CD4-positive, alpha-beta memory T cell (primary cell): Measurements from ENCODE around the gene SCGB1D2. TPM values are rescaled to one million over a fixed set of nuclear protein-coding genes. Genes with fewer than 3 reads are reported as not detected.

Experiments
- CTCF ChIA-PET: fragments of 350-600 bp; sonication (Branson Sonifier 250); formaldehyde crosslinking; loops from one replicate; lab custom pipeline; 2021; ENCODE audit warnings: inconsistent platforms; ENCODE audit not compliant: partially characterized antibody; lab: Charles Lee
- POLR2A ChIA-PET: fragments of 350-600 bp; sonication (Branson Sonifier 250); formaldehyde crosslinking; loops from one replicate; lab custom pipeline; 2021; ENCODE audit not compliant: partially characterized antibody; lab: Charles Lee
- DNase-seq, 5 donors: peaks; one replicate each; pipeline versions ENCODE4 v3.0.0 to v3.0.0-alpha.2; 2020 to 2022; ENCODE audit warnings: mixed read lengths in 1 of 5
- H3K27ac ChIP-seq: one replicate; pipeline ENCODE4 v1.7.0; 2013; ENCODE audit warnings: low read depth, low read length
- H3K27me3 ChIP-seq: 2 replicates; pipeline ENCODE4 v1.7.0; 2013; ENCODE audit warnings: mild to moderate bottlenecking, low read length, moderate library complexity; ENCODE audit not compliant: insufficient read depth
- H3K36me3 ChIP-seq: 2 replicates; pipeline ENCODE4 v1.7.0; 2013; ENCODE audit warnings: mild to moderate bottlenecking, low read length, moderate library complexity; ENCODE audit not compliant: insufficient read depth
- H3K4me1 ChIP-seq: 2 replicates; pipeline ENCODE4 v1.7.0; 2013; ENCODE audit warnings: mild to moderate bottlenecking, low read length, moderate library complexity; ENCODE audit not compliant: insufficient read depth
- H3K4me3 ChIP-seq, 2 donors: one replicate each; pipeline ENCODE4 v1.7.0; 2013; ENCODE audit warnings: low read length in 2 of 2, mild to moderate bottlenecking in 1 of 2
- H3K9me3 ChIP-seq, 2 donors: one replicate each; pipeline ENCODE4 v1.7.0; 2013; ENCODE audit warnings: low read length in 2 of 2, control low read depth in 1 of 2; ENCODE audit not compliant: control insufficient read depth in 1 of 2
- H3K27ac Mint-ChIP-seq, 7 donors: one replicate each; pipeline ENCODE4 v1.8.0; 2020 to 2021; ENCODE audit warnings: mixed read lengths in 7 of 7, mild to moderate bottlenecking in 6 of 7, inconsistent platforms in 3 of 7, moderate library complexity in 3 of 7
- H3K27me3 Mint-ChIP-seq, 2 donors: one replicate each; pipeline ENCODE4 v1.8.0; 2020 to 2021; ENCODE audit warnings: mixed read lengths in 2 of 2
- H3K36me3 Mint-ChIP-seq, 2 donors: one replicate each; pipeline ENCODE4 v1.8.0; 2020 to 2021; ENCODE audit warnings: mixed read lengths in 2 of 2, inconsistent platforms in 1 of 2, mild to moderate bottlenecking in 1 of 2
- H3K4me1 Mint-ChIP-seq, 4 donors: one replicate each; pipeline ENCODE4 v1.8.0; 2020 to 2021; ENCODE audit warnings: mixed read lengths in 4 of 4, mild to moderate bottlenecking in 1 of 4
- H3K4me3 Mint-ChIP-seq, 8 donors: one replicate each; pipeline ENCODE4 v1.8.0; 2020 to 2021; ENCODE audit warnings: mixed read lengths in 8 of 8, mild to moderate bottlenecking in 7 of 8, moderate library complexity in 6 of 8, inconsistent platforms in 3 of 8
- H3K9me3 Mint-ChIP-seq, 8 donors: one replicate each; pipeline ENCODE4 v1.8.0; 2020 to 2021; ENCODE audit warnings: mixed read lengths in 8 of 8, mild to moderate bottlenecking in 5 of 8, inconsistent platforms in 3 of 8, moderate library complexity in 1 of 8
- intact Hi-C: fragments of 100-400 bp; cut with micrococcal nuclease; formaldehyde crosslinking; loops from one replicate; pipeline ENCODE4 v1.15.1; 2023
- polyA plus RNA-seq, 2 donors: library from polyadenylated mRNA; unstranded; fragments of 300-500 nt; fragmentation: Illumina TruSeq; gene quantifications; one replicate each; pipeline ENCODE4 v1.2.3, GENCODE V29; 2021
- total RNA-seq, 2 experiments: library from RNA; stranded (reverse); gene quantifications; one replicate each; pipeline ENCODE4 v1.2.3, GENCODE V29; 2021

The SCGB1D2 gene
- total and polyA plus RNA-seq, 4 experiments from 2014 or later = not detected

DNA sequence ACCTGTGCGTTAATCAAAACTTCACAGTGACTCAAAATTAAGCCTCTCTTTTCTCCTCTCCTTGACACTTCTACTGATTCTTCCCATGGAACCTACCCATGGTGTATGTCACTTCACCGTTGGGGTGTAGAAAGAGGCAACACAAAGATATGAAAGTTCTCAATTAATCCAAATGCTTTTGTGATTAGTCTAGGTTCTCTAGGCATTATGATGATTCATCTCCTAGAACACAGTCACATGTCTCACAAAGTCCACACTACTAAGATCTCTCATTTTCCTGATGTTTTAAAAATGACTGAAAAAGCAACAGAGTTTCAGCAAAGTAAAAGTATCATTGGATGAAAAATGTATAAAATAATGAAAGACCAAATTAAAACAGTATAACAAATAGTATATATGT is 14.2 kb downstream of the SCGB1D2 start:
- ChIA-PET POLR2A (no interaction called here), CTCF (no interaction called here)
- no peaks in the 10 kb centered on the region for H3K4me1 Mint-ChIP-seq
- H3K4me3 Mint-ChIP-seq = no peak overlapping the region
- H3K4me1 ChIP-seq = no peaks in the 10 kb centered on the region
- H3K27me3 ChIP-seq = no peaks in the 10 kb centered on the region
- H3K36me3 Mint-ChIP-seq = peaks cover 5 to 11% of the 10 kb centered on the region in 2 donors
- peaks cover 6 to 13% of the 10 kb centered on the region in 2 donors for H3K27me3 Mint-ChIP-seq
- peaks cover 5 to 8% of the 10 kb centered on the region in 2 donors for H3K9me3 ChIP-seq
- DNase-seq = no peak
- no peaks in the 10 kb centered on the region for H3K36me3 ChIP-seq
- no peak overlapping the region for H3K27ac Mint-ChIP-seq
- peaks cover 0 to 47% (median 35%) of the 10 kb centered on the region in 8 donors for H3K9me3 Mint-ChIP-seq
- intact Hi-C loops = no loop called here
- no peak overlapping the region for H3K27ac ChIP-seq
- no peak overlapping the region for H3K4me3 ChIP-seq

DNA sequence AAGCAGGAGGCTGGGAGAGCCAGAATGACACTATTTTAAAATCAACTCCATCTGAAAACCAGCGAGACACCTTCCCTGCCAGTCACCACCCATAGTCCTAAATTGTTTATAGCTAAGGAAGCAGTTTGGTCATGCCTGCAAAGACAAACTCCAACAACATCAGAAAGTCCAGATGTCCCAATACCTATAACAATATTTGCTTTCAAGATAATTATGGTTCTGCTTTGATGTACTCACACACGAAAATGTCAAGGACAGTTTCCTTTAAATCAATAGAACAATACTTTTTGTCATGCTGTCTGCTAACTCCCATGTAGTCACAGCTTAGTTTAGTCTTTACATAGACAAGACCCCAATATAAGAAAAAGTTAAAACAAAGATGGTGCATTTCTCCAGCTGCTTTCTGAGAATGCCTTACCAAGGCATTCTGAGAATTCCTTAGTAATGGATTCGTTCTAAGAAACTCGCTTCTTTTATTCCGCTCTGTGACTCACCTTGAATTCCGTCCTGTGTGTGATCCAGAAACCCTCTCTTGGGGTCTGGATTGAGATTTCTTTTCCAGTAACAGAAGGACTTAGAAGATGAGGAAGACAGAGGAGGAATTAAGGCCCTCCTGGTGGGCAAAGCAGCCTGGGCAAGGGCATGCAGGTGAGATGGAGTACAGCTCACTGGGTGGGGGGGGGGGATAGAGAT is 18.4 kb downstream of the SCGB1D2 start:
- CTCF ChIA-PET = no interaction called here
- Histone ChIP-seq H3K36me3 (no peaks in the 10 kb centered on the region), H3K27me3 (no peaks in the 10 kb centered on the region), H3K27ac (no peak overlapping the region), H3K4me3 (no peak overlapping the region), H3K4me1 (no peaks in the 10 kb centered on the region), H3K9me3 (no peaks in the 10 kb centered on the region)
- no peak overlapping the region for H3K4me3 Mint-ChIP-seq
- H3K9me3 Mint-ChIP-seq = peaks cover 0 to 9% (median 4%) of the 10 kb centered on the region in 8 donors
- POLR2A ChIA-PET = no interaction called here
- H3K36me3 Mint-ChIP-seq = no peaks in the 10 kb centered on the region
- no peaks in the 10 kb centered on the region for H3K4me1 Mint-ChIP-seq
- intact Hi-C loops = no loop called here
- H3K27ac Mint-ChIP-seq = no peak overlapping the region
- no peak for DNase-seq
- H3K27me3 Mint-ChIP-seq = peaks cover 17 to 23% of the 10 kb centered on the region in 2 donors

DNA sequence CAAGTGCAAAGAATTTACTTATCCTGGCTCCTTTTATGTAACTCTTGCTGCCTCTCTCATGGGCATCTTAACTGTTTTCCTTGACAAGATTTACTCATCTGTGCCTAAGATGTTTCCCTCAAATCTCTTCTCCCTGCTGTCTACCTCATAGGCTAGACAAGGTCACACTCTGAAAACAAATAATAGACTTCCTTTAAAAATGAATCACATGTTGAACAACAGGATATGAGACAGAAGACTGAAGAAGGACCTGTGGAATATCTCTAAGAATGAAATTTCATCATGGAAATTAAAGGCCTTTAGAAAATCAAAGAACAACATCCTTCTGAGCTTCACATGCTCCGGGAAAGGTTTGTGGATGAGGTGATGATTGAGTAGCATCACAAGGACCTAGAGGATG is 22.0 kb downstream of the SCGB1D2 start:
- DNase-seq = no peak
- CTCF ChIA-PET = no interaction called here

DNA sequence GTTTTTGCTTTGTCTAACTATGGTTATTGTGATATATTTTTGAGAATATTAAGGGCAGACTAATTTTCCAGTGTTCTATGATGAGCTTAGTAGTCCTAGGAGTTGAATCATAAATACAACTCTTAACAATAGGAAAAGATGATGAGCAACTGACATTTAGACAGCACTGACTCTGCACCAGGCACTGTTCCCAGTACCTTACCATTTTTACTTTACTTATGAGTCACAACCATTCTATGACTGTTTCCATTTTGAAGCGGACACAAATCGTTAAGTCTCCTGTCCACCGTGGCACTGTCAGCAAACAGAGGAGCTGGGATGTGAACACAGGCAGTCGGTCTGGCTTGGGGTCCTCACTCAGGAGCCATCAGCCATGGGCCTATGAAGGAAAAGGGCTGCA is 24.5 kb downstream of the SCGB1D2 start:
- Mint-ChIP-seq H3K4me1 (no peaks in the 10 kb centered on the region), H3K9me3 (peaks cover 0 to 3% (median 0%) of the 10 kb centered on the region in 8 donors)

More for the DNA sequence above, 22.0 kb downstream of the SCGB1D2 start:
- POLR2A ChIA-PET = no interaction called here
- Histone ChIP-seq H3K36me3 (no peaks in the 10 kb centered on the region), H3K27ac (no peak overlapping the region), H3K4me1 (no peaks in the 10 kb centered on the region), H3K9me3 (no peaks in the 10 kb centered on the region), H3K27me3 (no peaks in the 10 kb centered on the region), H3K4me3 (no peak overlapping the region)
- Mint-ChIP-seq H3K4me3 (no peak overlapping the region), H3K36me3 (no peaks in the 10 kb centered on the region), H3K9me3 (peaks cover 0 to 3% (median 0%) of the 10 kb centered on the region in 8 donors), H3K27me3 (peaks cover 19 to 28% of the 10 kb centered on the region in 2 donors), H3K27ac (no peak overlapping the region), H3K4me1 (no peaks in the 10 kb centered on the region)
- intact Hi-C loops = no loop called here

DNA sequence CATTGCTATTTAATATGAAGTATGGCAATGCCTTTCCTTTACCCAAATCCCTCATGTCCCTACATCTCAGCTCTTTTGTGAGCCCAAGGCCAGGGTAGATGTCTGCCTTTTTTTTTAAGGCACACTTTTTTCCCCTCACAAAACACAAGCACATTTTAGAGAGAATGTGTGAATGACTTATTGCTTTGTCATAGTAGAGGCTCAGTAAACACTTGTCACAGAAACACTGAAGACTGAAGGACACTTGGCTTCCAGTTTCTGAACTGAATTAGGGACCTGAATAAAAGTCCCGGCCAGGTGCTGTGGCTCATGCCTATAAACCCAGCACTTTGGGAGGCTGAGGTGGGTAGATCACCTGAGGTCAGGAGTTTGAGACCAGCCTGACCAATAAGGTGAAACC is 25.0 kb downstream of the SCGB1D2 start:
- Histone ChIP-seq H3K4me3 (no peak overlapping the region), H3K4me1 (no peaks in the 10 kb centered on the region), H3K36me3 (no peaks in the 10 kb centered on the region), H3K27me3 (no peaks in the 10 kb centered on the region), H3K27ac (no peak overlapping the region), H3K9me3 (no peaks in the 10 kb centered on the region)
- no peak for DNase-seq
- Mint-ChIP-seq H3K9me3 (peaks cover 0 to 3% (median 0%) of the 10 kb centered on the region in 8 donors), H3K27me3 (peaks cover 21 to 22% of the 10 kb centered on the region in 2 donors), H3K4me1 (no peaks in the 10 kb centered on the region), H3K27ac (no peak overlapping the region), H3K4me3 (no peak overlapping the region), H3K36me3 (no peaks in the 10 kb centered on the region)
- ChIA-PET CTCF (no interaction called here), POLR2A (no interaction called here)
- intact Hi-C loops = no loop called here

More for the DNA sequence above, 24.5 kb downstream of the SCGB1D2 start:
- H3K9me3 ChIP-seq = no peaks in the 10 kb centered on the region
- CTCF ChIA-PET = no interaction called here
- H3K27ac ChIP-seq = no peak overlapping the region
- H3K36me3 ChIP-seq = no peaks in the 10 kb centered on the region
- no peak overlapping the region for H3K4me3 Mint-ChIP-seq
- no peaks in the 10 kb centered on the region for H3K4me1 ChIP-seq
- no peak overlapping the region for H3K4me3 ChIP-seq
- peaks cover 21 to 23% of the 10 kb centered on the region in 2 donors for H3K27me3 Mint-ChIP-seq
- no peaks in the 10 kb centered on the region for H3K36me3 Mint-ChIP-seq
- POLR2A ChIA-PET = no interaction called here
- H3K27ac Mint-ChIP-seq = no peak overlapping the region
- H3K27me3 ChIP-seq = no peaks in the 10 kb centered on the region
- no peak for DNase-seq
- intact Hi-C loops = no loop called here

DNA sequence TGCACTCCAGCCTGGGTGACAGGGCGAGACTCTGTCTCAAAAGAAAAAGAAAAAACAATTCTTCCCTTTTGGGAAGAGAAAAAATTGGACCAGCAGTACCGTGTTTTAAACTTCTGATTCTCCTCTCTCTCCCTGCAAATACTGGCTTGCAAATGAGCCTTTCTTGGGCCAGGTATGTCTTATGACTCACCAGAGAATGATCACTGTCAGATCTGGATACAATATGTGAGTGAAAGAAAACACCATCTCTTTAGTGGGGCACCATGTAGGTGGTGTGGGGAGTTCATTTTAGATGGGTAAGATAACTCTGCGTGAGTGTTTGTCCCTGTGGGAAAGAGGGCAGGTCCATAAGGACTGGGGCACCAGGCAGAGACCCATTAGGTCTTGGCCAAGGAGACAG is 25.5 kb downstream of the SCGB1D2 start:
- no peaks in the 10 kb centered on the region for H3K4me1 ChIP-seq
- DNase-seq = no peak
- intact Hi-C loops = no loop called here
- POLR2A ChIA-PET = no interaction called here
- H3K36me3 ChIP-seq = no peaks in the 10 kb centered on the region
- Mint-ChIP-seq H3K9me3 (peaks cover 0 to 3% (median 0%) of the 10 kb centered on the region in 8 donors), H3K27me3 (peaks cover 21 to 22% of the 10 kb centered on the region in 2 donors), H3K36me3 (no peaks in the 10 kb centered on the region), H3K4me3 (no peak overlapping the region), H3K4me1 (no peaks in the 10 kb centered on the region), H3K27ac (no peak overlapping the region)
- no peaks in the 10 kb centered on the region for H3K9me3 ChIP-seq
- no peak overlapping the region for H3K4me3 ChIP-seq
- H3K27me3 ChIP-seq = no peaks in the 10 kb centered on the region
- CTCF ChIA-PET = no interaction called here
- H3K27ac ChIP-seq = no peak overlapping the region

DNA sequence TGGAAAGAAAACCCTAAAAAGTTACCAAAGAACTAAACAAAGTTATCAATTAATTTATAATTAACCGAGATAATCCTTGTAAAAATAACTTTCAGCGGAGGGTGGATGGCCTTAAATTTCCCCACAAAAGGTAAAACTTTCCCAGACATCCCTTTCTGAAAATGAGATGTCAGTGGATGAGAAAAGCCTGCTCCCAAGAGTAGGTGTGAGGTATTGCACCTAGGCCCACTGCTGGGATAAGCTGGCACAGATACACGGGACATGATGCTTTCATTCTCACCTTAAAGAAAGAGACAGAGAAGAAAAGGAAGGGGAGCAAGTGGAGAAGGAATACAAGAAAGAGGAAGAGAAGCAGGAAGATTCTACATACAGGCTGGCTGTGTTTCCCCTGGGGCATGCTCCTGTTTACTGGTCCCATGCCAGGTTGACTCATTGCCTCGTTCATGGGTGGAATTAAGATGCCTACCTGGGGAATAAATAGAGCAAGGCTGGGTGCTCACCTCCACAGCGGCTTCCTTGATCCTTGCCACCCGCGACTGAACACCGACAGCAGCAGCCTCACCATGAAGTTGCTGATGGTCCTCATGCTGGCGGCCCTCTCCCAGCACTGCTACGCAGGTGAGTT is 27.7 kb downstream of the SCGB1D2 start, which contains the start of gene SCGB2A2:
TSS of gene SCGB2A2 (plus strand) at position 505 of the 625 bp plus-strand sequence. CDS start at position 564, 59 bp downstream.
- no peaks in the 10 kb centered on the region for H3K4me1 Mint-ChIP-seq
- intact Hi-C loops = no loop called here
- peak within 1 kb of the TSS in 1 of 7 donors; percentile 37 for H3K27ac Mint-ChIP-seq
- peaks cover 14 to 18% of the 10 kb centered on the region in 2 donors for H3K27me3 Mint-ChIP-seq
- H3K27me3 ChIP-seq = no peaks in the 10 kb centered on the region
- ChIA-PET POLR2A (no interaction called here), CTCF (no interaction called here)
- H3K4me3 ChIP-seq = no peak within 1 kb of the TSS
- DNase-seq = no peak
- no peak within 1 kb of the TSS for H3K27ac ChIP-seq
- no peaks in the 10 kb centered on the region for H3K9me3 ChIP-seq
- no peaks in the 10 kb centered on the region for H3K4me1 ChIP-seq
- no peaks in the 10 kb centered on the region for H3K36me3 Mint-ChIP-seq
- no peaks in the 10 kb centered on the region for H3K36me3 ChIP-seq
- no peak within 1 kb of the TSS for H3K4me3 Mint-ChIP-seq
- H3K9me3 Mint-ChIP-seq = no peaks in the 10 kb centered on the region
